NCI-H446 treated with DMSO at 0.1 percent for 48 hours (cell line): ENCODE measurements around the gene TP53I11.

ENCODE experiments used
- DNase-seq: peaks from one replicate; lab custom pipeline; 2025; lab: John Stamatoyannopoulos, UW

Gene TP53I11, protein sequence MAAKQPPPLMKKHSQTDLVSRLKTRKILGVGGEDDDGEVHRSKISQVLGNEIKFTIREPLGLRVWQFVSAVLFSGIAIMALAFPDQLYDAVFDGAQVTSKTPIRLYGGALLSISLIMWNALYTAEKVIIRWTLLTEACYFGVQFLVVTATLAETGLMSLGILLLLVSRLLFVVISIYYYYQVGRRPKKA

DNA sequence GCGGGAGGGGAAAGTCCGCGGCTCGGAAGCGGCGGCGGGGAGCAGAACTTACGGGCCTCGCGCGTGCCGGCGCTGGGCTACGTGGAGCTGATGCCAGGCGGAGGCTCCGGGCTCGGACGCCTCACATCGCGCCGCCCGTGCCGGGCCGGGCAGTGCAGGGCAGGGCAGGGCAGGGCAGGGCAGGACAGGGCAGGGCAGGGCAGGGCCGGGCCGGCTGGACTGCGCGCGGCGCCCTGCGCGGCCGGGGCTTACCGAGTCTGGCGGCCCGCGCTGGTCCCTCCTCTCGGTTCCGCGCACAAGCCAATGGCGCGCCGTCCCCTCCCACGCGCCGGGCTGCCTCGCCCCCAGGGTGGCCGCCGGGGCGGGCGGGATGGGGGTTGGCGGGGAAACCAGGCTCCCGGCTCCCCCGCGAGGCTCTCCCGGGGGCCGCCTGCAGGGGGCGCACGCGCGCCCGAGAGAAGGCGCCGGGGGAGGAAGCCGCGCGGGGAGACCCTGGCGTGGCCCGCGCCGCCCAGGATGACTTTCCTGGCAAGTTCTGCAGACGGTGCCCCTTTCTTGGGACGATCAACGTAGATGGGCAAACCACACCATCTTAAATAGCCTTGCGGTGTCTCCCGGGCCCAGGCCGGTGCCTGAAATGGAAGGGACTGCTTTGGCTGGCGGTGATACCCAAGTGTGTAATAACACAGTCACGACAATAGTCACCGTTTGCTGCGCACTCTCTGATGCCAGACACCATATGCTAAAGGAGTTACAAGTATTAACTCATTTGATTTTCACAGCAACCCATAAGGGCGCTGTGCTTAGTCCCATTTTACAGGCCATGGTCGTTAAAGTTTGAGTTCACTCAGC lies at the start of gene TP53I11:
TSS of gene TP53I11 (minus strand) at position 259 of the 852 bp plus-strand sequence. CDS start 12,548 bp downstream, outside the sequence.
- DNase-seq: peak; percentile 37

GRCh38 chr11:44999068-44999467 lies 48.4 kb upstream of the TP53I11 start:
- DNase-seq: no peak

DNA sequence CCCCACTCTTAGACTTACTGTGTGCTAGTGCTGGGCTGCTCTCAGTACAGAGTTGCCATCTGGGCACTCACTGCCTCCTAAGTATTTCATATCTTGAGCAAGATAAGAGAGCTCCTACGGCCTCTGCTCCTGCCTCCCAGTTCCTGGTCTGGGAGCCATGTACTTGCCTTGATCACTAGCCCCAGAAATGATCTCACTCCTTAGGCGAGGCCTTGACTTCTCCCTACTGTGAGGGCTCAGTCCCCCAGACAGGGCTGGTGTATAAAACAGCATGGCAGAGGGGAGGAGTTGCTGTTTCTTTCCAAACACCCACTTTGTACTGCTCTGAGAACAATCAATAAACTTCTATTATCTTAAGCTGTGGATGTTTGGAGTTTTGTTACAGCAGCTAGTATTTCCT lies 47.4 kb upstream of the TP53I11 start:
- DNase-seq: no peak

DNA sequence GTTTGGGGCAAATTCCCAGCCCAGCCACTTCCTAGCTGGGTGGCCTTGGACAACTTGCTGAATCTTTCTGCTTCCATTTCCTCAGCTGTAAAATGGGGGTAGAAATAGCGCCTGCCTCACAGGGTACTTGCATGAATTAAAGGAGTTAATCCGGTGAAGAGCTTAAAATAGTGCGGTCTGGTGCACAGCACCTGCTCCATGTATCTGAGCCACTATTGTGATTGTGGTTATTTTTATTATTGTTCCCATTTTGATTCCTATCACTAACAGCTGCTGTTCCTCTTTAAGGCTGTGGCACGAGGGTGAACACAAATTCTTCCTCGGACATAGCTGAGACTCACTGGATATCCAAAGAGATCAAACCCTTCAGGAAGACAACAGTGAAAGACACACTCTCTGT lies 46.9 kb upstream of the TP53I11 start:
- DNase-seq: no peak

- DNase-seq: no peak
Measured at GRCh38 chr11:44994753-44995152, 44.1 kb upstream of the TP53I11 start.

DNA sequence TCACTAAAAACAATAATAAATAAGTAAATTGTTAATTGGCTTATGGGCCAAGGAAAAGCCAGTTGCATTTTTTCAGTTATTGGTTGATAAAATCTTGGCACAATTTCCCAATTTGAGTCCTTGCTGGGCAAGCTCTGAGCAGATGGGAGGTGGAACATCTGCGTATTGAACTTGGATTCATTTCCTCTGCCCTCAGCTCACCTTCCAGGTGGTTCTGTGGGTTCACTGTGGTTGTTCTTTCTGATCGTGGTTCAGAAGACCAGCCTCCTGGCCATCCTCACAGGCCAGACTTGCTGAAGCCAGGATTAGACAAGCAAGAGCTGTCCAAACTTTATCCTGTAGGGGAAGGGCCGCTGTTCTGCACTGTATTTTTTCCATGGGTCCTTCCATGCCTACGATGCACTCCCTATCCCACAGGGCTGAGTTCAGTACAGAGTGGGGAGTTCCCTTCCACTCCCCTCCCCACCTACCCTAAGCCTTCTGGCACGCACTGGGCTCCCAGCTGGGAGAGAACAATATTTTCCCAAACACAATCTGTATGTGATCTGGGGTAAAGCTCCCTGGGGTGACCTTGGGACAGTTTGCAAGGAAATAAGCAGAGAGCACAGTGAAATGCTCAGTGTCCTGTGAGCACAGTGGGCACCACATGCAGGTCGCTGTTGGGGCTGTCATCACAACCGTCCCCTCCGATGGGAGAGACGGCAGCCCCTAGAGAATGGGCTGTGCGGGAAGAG lies 43.5 kb upstream of the TP53I11 start:
- DNase-seq: peak; percentile 69

- no peak for DNase-seq
Measured at GRCh38 chr11:44992774-44993173, 42.1 kb upstream of the TP53I11 start.

GRCh38 chr11:44992181-44992582 lies 41.5 kb upstream of the TP53I11 start:
- peak; percentile 87 for DNase-seq

- no peak for DNase-seq
Measured at GRCh38 chr11:44990665-44991064, 40.0 kb upstream of the TP53I11 start.

DNA sequence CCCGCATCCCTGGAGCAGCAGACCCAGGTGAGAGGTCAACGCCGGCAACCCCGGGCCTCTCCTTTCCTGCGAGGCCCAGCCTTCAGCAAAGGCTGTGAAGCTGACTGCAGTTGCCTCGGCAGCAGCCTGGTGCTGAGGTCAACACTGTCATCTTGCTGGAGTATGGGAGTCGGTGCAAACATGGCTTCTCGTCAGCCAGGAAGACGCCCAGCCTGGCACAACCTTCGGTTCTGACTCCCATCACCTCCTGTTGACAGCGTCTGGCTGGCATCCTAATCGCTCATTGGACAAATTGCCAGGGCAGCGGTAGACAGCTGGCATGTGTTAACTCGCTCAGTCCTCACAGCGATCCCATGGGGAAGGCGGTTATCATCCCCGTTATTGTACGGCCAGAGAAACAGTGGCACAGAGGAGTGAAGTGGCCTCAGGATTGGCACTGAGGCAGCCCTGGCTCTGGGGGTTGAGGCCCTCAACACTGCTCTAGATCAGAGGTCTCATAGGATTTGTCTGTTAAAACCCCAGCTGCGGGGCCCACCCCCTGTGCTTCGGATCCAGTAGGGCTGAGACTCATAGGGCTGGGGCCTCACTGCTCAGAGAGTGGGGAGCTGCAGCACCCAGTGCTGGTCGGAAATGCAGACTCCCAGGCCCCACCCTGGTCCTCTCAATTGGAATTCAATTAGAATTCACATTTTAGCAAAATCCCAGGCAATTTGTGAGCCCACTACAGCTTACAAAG lies 39.3 kb upstream of the TP53I11 start:
- DNase-seq: peak; percentile 98

DNA sequence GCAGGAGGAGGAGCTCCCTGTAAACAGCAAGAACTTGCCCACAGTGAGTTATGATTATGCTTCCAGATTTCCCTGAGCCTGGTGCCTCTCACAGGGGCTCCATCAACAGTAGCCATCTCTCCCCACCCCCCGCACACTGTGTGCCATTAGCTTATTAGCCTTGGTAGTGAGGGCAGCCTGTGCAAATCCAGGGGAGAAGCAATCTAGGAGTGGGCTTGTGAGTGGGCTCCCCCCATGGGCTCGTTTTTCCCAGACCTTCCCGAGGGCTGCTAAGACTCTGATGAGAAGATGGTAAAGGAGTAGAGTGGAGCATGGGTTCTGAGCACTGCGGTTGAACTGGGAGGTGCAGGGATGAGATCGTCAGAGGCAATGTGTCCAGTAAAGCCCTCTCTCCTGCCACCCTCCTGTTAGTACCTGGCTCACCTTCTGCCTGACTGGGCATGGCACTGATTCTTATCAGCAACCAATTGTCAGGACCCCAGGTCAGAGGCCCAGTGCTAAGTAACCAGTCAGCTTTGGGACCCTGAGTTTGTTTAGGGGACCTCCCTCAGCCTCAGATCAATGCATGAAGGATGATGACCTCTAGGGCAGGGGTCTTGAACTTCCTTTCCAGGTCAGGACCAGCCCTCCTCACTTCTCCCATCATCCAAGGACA lies 38.4 kb upstream of the TP53I11 start:
- no peak for DNase-seq

GRCh38 chr11:44988111-44988510 lies 37.4 kb upstream of the TP53I11 start:
- no peak for DNase-seq

GRCh38 chr11:44987506-44987905 lies 36.8 kb upstream of the TP53I11 start:
- DNase-seq: no peak

DNA sequence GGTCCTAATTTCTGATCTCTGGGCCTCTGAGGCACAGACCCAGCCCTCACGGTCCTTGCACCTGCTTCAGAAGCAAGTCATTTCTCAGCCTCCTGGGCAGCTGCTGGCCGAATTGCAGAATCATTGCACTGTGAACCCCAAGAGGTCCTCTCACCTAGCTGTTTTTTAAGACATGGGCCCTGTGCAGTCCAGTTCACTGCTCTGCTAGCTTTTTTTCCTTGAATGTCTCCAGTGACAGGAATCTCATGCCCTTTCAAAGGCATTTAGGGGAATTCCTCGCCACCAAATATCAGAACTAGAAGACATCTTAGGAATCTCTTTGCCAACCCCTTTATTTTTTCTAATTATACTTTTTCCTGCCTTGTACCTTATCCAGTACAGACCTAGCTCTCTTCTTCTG lies 35.6 kb upstream of the TP53I11 start:
- DNase-seq: no peak

- DNase-seq: no peak
Measured at GRCh38 chr11:44985721-44986120, 35.0 kb upstream of the TP53I11 start.

DNA sequence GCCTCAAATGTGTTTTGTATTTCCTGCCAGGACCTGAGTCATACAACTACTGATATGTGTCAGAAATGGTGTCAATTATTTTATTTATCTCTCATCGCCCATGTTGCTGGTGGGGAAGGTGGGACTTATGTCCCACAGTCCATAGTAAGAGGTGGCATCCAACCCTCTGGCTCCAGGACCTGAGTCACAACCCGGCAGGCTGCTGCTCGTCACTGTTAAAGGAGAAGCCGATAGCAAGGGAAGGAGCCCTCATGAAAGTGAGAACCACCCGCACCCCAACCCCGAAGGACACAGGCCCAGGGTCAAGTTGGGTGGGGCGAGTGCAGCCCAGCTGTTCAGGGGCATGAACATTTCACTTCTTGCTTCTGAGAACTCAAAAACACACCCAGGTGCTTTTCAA lies 33.1 kb upstream of the TP53I11 start:
- DNase-seq: no peak

GRCh38 chr11:44982496-44983062 lies 31.9 kb upstream of the TP53I11 start:
- DNase-seq: no peak

GRCh38 chr11:44980533-44981427 lies 30.1 kb upstream of the TP53I11 start:
- no peak for DNase-seq

DNA sequence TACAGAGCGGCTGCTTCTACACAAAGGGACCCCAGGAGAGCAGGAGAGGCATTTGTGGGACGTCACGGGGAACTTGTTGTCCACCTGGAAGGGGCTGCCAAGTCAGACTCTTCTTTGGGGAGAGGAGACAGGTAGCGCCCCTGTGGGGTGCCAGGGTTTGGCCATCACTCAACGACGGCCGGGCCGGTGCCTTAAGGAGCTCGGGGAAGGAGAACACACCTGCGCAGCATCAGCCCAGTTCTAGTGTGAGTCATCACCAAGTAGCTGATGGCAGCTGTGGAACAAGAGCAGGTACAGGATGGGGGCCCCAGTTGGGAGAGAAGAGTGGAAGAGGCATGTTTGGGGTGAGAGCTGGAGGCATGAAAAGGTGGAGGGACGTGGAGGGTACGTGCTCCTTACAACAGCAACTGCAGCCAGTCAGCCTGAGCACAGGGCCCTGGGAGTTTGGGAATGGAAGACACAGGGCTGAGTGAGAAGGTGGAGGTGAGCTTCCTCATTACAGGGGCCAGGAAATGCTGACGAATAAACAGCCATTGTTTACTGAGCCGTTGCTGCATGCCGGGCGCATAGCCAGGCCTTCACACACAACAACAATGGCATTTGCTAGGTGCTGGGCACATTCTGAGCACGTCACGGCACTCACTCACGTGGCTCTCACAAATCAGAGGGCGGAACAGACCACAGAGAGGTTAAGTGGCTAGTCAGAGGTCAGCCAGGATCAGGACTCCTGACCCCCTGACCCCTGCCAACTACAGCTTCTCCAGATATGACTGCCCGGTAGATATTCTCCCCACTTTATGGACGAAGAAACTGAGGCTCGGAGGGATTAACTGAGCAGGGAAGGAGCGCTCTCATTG lies 29.1 kb upstream of the TP53I11 start:
- DNase-seq: no peak
